T-helper 2 cell (primary cell): ENCODE measurements around the gene MAP4K5.
"Not testable (repeated sequence)": the region's sequence is repeated elsewhere in the genome, so short reads cannot be mapped to it uniquely, and the experiment has no call there.

Source experiments
- DNase-seq, 5 experiments: peaks; one replicate each; pipeline versions ENCODE4 v3.0.0 to v3.0.0-alpha.2; 2012 to 2022
- total RNA-seq, 2 donors: gene quantifications; one replicate each; lab custom pipeline; 2026; lab: John Stamatoyannopoulos, UW

Gene MAP4K5
- total RNA-seq = 39.9 to 46.3 reads per million in 2 donors

GRCh38 chr14:50532502-50533240 is at the start of gene MAP4K5:
TSS of gene MAP4K5 (minus strand) at chr14:50532569. CDS start at chr14:50532049, 520 bp downstream.
- peak; percentile 71 to 95 (median 83) for DNase-seq

GRCh38 chr14:50578433-50578832 is 46.1 kb upstream of the MAP4K5 start:
- DNase-seq = no peak

GRCh38 chr14:50577982-50578381 is 45.6 kb upstream of the MAP4K5 start:
- DNase-seq = no peak

GRCh38 chr14:50575769-50576168 is 43.4 kb upstream of the MAP4K5 start:
- DNase-seq = no peak

GRCh38 chr14:50573862-50574261 is 41.5 kb upstream of the MAP4K5 start:
- DNase-seq = no peak

- DNase-seq = no peak
Measured at GRCh38 chr14:50569714-50570274, 37.4 kb upstream of the MAP4K5 start.

- no peak for DNase-seq
Measured at GRCh38 chr14:50562841-50563240, 30.5 kb upstream of the MAP4K5 start.

- peak in 4 of 5 experiments; percentile 7 to 43 (median 20) for DNase-seq
Measured at GRCh38 chr14:50560931-50561285, 28.5 kb upstream of the MAP4K5 start.

GRCh38 chr14:50559990-50560930 is 27.9 kb upstream of the MAP4K5 start, which contains the start of gene ATL1:
TSS of gene ATL1 (plus strand) at chr14:50560145. CDS start at chr14:50560266, 121 bp downstream.
- DNase-seq = peak in 4 of 5 experiments; percentile 5 to 68 (median 12)

- DNase-seq = peak in 1 of 5 experiments; percentile 69
Measured at GRCh38 chr14:50552796-50553195, 20.4 kb upstream of the MAP4K5 start.

- DNase-seq = no peak
Measured at GRCh38 chr14:50551877-50552276, 19.5 kb upstream of the MAP4K5 start.

- no peak for DNase-seq
Measured at GRCh38 chr14:50550294-50550693, 17.9 kb upstream of the MAP4K5 start.

- DNase-seq = no peak
Measured at GRCh38 chr14:50545618-50546017, 13.2 kb upstream of the MAP4K5 start.

- no peak for DNase-seq
Measured at GRCh38 chr14:50544911-50545310, 12.5 kb upstream of the MAP4K5 start.

- peak in 2 of 5 experiments; percentile 5 to 77 for DNase-seq
Measured at GRCh38 chr14:50542941-50543418, 10.6 kb upstream of the MAP4K5 start.

GRCh38 chr14:50541159-50541567 is 8.8 kb upstream of the MAP4K5 start:
- DNase-seq = peak in 1 of 5 experiments; percentile 42

- DNase-seq = no peak
Measured at GRCh38 chr14:50539051-50539450, 6.7 kb upstream of the MAP4K5 start.

- DNase-seq = not testable (repeated sequence)
Measured at GRCh38 chr14:50538034-50538433, 5.7 kb upstream of the MAP4K5 start.

- no peak for DNase-seq
Measured at GRCh38 chr14:50534997-50535396, 2.6 kb upstream of the MAP4K5 start.

- DNase-seq = no peak
Measured at GRCh38 chr14:50534416-50534815, 2.0 kb upstream of the MAP4K5 start.

GRCh38 chr14:50533806-50534205 is 1.4 kb upstream of the MAP4K5 start:
- no peak for DNase-seq

GRCh38 chr14:50533241-50533705 is 904 bp upstream of the MAP4K5 start:
- no peak for DNase-seq
